Heart left ventricle (tissue), 16 donors: ENCODE measurements around the gene MAP1B. TPM values are rescaled to one million over a fixed set of nuclear protein-coding genes. Genes with fewer than 3 reads are reported as not detected.

Source experiments
- ATAC-seq, 4 donors: fragments of 200-7000 bp; cut with Tn5 transposase; one replicate each; pipeline ENCODE4 v1.9.1; 2020 to 2022; ENCODE audit warnings: moderate library complexity in 4 of 4, mild to moderate bottlenecking in 3 of 4, moderate number of reproducible peaks in 1 of 4
- DNase-seq, 5 donors: peaks; one replicate each; pipeline ENCODE4 v3.0.0-alpha.2; 2020
- H3K27ac ChIP-seq, 12 donors: fragments of 200-600 bp; sonication (generic) in 4 of 12; one replicate each; pipeline versions ENCODE4 v1.5.0 to v1.8.0; 2016 to 2022; ENCODE audit warnings: mild to moderate bottlenecking in 2 of 12
- H3K27me3 ChIP-seq, 9 donors: fragments of 200-600 bp; sonication (generic) in 2 of 9; one replicate each; pipeline versions ENCODE4 v1.5.1 to v1.8.0; 2016 to 2022; ENCODE audit warnings: mild to moderate bottlenecking in 3 of 9
- H3K36me3 ChIP-seq, 9 donors: fragments of 200-600 bp; sonication (generic) in 2 of 9; one replicate each; pipeline versions ENCODE4 v1.5.0 to v1.8.0; 2018 to 2022; ENCODE audit warnings: mild to moderate bottlenecking in 2 of 9
- H3K4me1 ChIP-seq, 12 donors: fragments of 200-600 bp; sonication (generic) in 4 of 12; one replicate each; pipeline versions ENCODE4 v1.5.0 to v1.8.0; 2016 to 2022; ENCODE audit warnings: mild to moderate bottlenecking in 3 of 12
- H3K4me3 ChIP-seq, 12 donors: fragments of 200-600 bp; sonication (generic) in 4 of 12; one replicate each; pipeline versions ENCODE4 v1.5.0 to v1.8.0; 2017 to 2022; ENCODE audit warnings: mild to moderate bottlenecking in 9 of 12, moderate library complexity in 4 of 12
- H3K9me3 ChIP-seq, 12 donors: fragments of 200-600 bp; sonication (generic) in 4 of 12; one replicate each; pipeline versions ENCODE4 v1.5.0 to v1.8.0; 2016 to 2022; ENCODE audit warnings: mild to moderate bottlenecking in 1 of 12
- CTCF ChIP-seq, 12 donors: fragments of 200-600 bp; sonication (generic) in 4 of 12; IDR thresholded peaks; one replicate each; pipeline versions ENCODE4 v1.5.0 to v1.8.0; 2018 to 2022; ENCODE audit warnings: antibody characterized with exemption in 12 of 12, mild to moderate bottlenecking in 5 of 12
- POLR2A ChIP-seq, 2 donors: fragments of 450-650 bp; IDR thresholded peaks; one replicate each; pipeline ENCODE4 v1.6.1; 2017; ENCODE audit warnings: antibody characterized with exemption in 2 of 2, mild to moderate bottlenecking in 2 of 2, moderate library complexity in 2 of 2
- WGBS, 4 donors: extraction: QIAGEN DNeasy Blood & Tissue Kit in 2 of 4; methylation state at CpG; one replicate each; pipeline versions ENCODE4 v1.1.5 to v1.1.7; 2013 to 2018; 5-methylcytosine and 5-hydroxymethylcytosine counted together
- intact Hi-C, 10 donors: fragments of 100-400 bp; cut with DNase I; formaldehyde crosslinking; loops; one replicate each; pipeline versions ENCODE4 v1.11.1 to v1.14.2; 2022
- polyA plus RNA-seq, 2 donors: library from polyadenylated mRNA; stranded (reverse); fragments of 200-250 nt; gene quantifications; one replicate each; pipeline ENCODE4 v1.2.3, GENCODE V29; 2013
- total RNA-seq, 9 donors: library from RNA; depleted of rRNA in 2 of 9; stranded (reverse); fragments of >200 nt in 2 of 9; fragmentation: NEBNext Ultra II Directional in 3 of 9; extraction: Animal tissue kit (Norgen Biotek cat#: 25700) in 3 of 9; gene quantifications; one replicate each; pipeline versions ENCODE4 v1.1.0 to v1.2.4, GENCODE V29; 2016 to 2023
- donor health status: ischemic (EF 13 %, LVEDD 7.1; RV severe dilation, severe dysfunction).
- donor health status: healthy with polysubstance abuse.
- donor health status: DM: no; HTN: yes; CAD: no.
- donor health status: DM: no; HTN: no; CAD: no.
- donor health status: ischemic (EF 25% LVEDD 6.9; RV normal size, moderate dysfunction).
- donor health status: ischemic (EF 25% LVEDD 5.7; RV mildly dilated, moderate dysfunction).
- donor health status: healthy.
- donor health status: DM: yes; HTN: yes; CAD: no.
- donor health status: ischemic (EF 35%, LVEDD 5.7; RV mildly dilated, moderate dysfunction).
- donor health status: nonischemic (EF 11% LVEDD 7.7; RV severe dilation, severe dysfunction).
- donor health status: DM: yes; HTN: yes; CAD: no.
- donor health status: PGD.
- donor health status: ischemic (EF 29% LVEDD 5.4; RV normal size, mild dysfunction).
- donor health status: nonischemic (EF 23%, LVEDD 6.1; RV moderate dilation, normal function).

The MAP1B gene
- total and polyA plus RNA-seq, 11 donors: 10.1 to 603 (median 133) TPM

GRCh38 chr5:72071906-72072305 lies 35.4 kb upstream of the MAP1B start:
- Histone ChIP-seq H3K27ac (no peak overlapping the region), H3K4me3 (no peak overlapping the region), H3K9me3 (no peaks in the 10 kb centered on the region), H3K36me3 (no peaks in the 10 kb centered on the region), H3K4me1 (no peaks in the 10 kb centered on the region), H3K27me3 (no peaks in the 10 kb centered on the region)
- intact Hi-C loops: no loop called here
- ATAC-seq: no peak
- TF ChIP-seq CTCF (IDR thresholded peaks at IDR 0.05): no peak
- 89 to 98% (median 94%) methylated on average over 1 of the region's 1 CpG for WGBS, 4 donors
- no peak for DNase-seq

- H3K27ac ChIP-seq: no peak overlapping the region
- H3K4me3 ChIP-seq: no peak overlapping the region
- intact Hi-C loops: no loop called here
- WGBS, 4 donors: 73 to 77% (median 75%) methylated on average over 6 of the region's 6 CpGs
- peaks cover 0 to 1% (median 0%) of the 10 kb centered on the region in 9 donors for H3K27me3 ChIP-seq
- no peak for TF ChIP-seq POLR2A (IDR thresholded peaks at IDR 0.05)
- no peak for TF ChIP-seq CTCF (IDR thresholded peaks at IDR 0.05)
- no peaks in the 10 kb centered on the region for H3K36me3 ChIP-seq
- no peak for ATAC-seq
- peaks cover 0 to 3% (median 0%) of the 10 kb centered on the region in 12 donors for H3K4me1 ChIP-seq
- no peak for DNase-seq
- no peaks in the 10 kb centered on the region for H3K9me3 ChIP-seq
Observed at GRCh38 chr5:72074251-72074650, 33.0 kb upstream of the MAP1B start.

- ATAC-seq (no peak), DNase-seq (no peak)
- Histone ChIP-seq H3K4me1 (peaks cover 0 to 6% (median 0%) of the 10 kb centered on the region in 12 donors), H3K27me3 (peaks cover 0 to 5% (median 0%) of the 10 kb centered on the region in 9 donors), H3K4me3 (no peak overlapping the region), H3K9me3 (no peaks in the 10 kb centered on the region), H3K36me3 (no peaks in the 10 kb centered on the region), H3K27ac (no peak overlapping the region)
- TF ChIP-seq CTCF (IDR thresholded peaks at IDR 0.05) (no peak), POLR2A (IDR thresholded peaks at IDR 0.05) (no peak)
- intact Hi-C loops: no loop called here
- 85 to 91% (median 89%) methylated on average over 3 of the region's 3 CpGs for WGBS, 4 donors
Observed at GRCh38 chr5:72075461-72075860, 31.8 kb upstream of the MAP1B start.

- 76 to 81% (median 78%) methylated on average over 4 of the region's 4 CpGs for WGBS, 4 donors
- Histone ChIP-seq H3K4me3 (no peak overlapping the region), H3K27ac (no peak overlapping the region), H3K9me3 (no peaks in the 10 kb centered on the region), H3K4me1 (peaks cover 0 to 6% (median 0%) of the 10 kb centered on the region in 12 donors), H3K36me3 (no peaks in the 10 kb centered on the region), H3K27me3 (peaks cover 0 to 5% (median 0%) of the 10 kb centered on the region in 9 donors)
- DNase-seq: no peak
- TF ChIP-seq CTCF (IDR thresholded peaks at IDR 0.05): no peak
- intact Hi-C loops: no loop called here
- no peak for ATAC-seq
Observed at GRCh38 chr5:72076621-72077300, 30.5 kb upstream of the MAP1B start.
